GM10847 (cell line): ENCODE measurements around the gene COQ2.

Experiments used
- POLR2A ChIP-seq: IDR thresholded peaks from 2 replicates; pipeline ENCODE4 v1.6.1; 2011; ENCODE audit not compliant: insufficient read length; ENCODE audit errors: extremely low read depth

The COQ2 gene

DNA sequence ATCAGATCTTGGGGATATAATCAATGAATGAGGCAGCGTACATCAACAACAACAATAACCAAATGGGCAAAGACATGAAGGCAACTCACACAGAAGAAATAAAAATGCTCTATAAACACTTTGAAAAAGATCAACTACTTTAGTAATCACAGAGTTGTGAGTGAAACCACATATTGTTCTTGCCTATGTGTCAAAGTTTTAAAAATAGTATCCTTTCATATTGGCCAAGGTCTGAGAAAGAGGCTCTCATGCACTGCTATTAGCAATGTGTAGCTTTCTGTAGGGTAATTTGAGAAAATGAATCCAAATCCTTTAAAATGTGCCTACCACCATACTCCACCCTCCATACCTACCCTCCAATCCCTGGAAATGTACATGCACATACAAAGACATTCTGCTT, 25.0 kb downstream of the COQ2 start:
- no peak for TF ChIP-seq POLR2A

DNA sequence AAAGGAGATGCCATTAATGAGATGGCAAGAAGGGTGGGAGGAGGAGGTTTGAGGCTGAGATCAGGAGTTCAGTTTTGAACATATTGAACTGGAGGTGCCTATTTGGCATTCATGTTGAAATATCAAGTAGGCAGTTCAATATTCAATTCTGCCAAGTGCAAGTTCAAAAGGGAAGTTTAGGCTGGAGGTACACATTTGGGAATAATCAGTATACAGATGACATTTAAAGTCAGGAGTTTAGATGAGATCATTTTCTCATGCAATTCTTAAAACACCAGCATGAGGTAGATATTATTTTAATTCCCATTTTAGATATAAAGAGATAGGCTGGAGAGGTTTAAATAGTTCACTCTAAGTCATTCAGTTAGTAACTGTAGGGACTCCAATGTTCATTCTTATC, 26.1 kb downstream of the COQ2 start:
- no peak for TF ChIP-seq POLR2A

DNA sequence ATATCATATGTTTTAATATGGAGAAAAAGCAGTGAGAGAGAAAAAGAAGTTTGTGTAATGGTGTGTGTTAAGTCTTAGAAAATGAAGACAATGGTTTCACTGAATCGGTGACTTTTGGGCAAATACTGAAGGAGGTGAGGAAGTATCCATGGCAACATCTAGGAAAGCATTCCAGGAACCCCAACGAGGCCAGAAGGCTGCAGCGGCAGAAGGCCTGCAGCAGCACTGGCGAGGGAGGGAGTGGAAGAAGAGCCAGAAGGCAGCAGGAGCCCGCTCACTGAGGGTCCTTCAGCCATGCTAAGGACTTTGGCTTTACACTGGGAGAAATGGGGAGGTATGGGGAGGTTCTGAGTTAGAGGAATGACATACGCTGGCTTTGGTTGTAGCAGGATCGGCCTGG, 26.8 kb downstream of the COQ2 start:
- TF ChIP-seq POLR2A, result no peak

DNA sequence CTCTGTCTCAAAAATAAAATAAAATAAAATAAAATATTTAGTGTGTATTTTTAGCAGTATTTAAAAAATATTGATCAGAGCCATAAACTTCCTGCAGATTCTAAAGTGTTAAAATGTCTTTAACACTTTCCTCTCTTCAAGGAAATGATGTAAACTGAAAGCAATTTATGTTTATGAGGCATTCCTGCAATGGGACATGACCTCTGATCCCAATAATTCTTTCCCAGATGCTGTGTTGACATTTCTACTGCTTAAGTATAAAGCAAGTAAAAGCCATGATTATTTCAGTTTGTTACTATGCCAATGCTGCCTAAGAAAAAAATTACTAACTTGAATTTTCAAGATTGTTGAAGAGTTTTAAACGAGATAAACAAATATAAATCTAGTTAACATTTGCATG, 29.0 kb downstream of the COQ2 start:
- no peak for TF ChIP-seq POLR2A

DNA sequence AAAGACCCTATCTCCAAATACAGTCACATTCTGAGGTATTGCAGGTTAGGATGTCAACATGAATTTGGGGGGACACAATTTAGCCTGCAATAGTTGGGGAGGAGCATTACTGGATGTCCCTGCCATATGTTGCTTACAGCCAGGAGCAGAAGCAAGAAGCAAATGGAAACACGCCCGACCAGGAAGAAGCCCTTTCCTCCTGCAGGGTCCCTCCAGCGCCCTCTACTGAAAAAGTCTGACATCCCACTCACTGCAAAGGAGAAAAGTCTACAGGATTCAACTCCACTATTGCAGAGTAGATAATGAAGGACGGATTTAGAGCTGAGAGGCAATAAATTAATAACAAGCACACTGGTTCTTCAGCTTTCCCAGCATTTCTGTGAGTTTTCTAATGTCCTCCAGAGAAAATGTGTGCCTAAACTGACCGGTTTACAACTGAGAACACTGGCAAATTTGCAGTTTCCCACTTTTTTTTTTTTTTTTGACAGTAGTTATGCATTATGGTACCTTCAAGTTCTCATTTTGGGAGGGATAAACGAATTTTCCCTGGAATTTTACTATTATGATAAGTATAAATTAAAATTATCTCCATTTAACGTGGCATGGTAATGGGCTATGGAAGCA, 31.7 kb downstream of the COQ2 start:
- TF ChIP-seq POLR2A, result no peak

DNA sequence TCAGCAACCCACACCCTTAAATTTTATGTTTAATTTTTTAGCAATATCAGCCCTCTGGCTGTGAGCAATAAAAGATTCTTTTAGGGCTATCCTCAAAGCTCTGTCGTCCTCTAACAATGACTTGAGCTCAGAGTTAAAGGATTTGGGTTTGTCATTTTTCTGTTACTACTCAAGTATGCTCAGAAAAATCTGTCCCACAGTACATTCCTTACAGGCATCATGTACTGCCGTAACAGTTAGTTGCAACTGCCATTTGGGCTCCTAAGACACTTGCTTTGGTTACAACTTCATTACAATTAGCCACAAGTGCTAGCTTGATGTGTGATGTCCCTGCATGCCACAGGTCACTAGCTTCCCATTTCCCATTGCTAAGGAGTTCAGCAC, 33.2 kb downstream of the COQ2 start:
- TF ChIP-seq POLR2A, result no peak

DNA sequence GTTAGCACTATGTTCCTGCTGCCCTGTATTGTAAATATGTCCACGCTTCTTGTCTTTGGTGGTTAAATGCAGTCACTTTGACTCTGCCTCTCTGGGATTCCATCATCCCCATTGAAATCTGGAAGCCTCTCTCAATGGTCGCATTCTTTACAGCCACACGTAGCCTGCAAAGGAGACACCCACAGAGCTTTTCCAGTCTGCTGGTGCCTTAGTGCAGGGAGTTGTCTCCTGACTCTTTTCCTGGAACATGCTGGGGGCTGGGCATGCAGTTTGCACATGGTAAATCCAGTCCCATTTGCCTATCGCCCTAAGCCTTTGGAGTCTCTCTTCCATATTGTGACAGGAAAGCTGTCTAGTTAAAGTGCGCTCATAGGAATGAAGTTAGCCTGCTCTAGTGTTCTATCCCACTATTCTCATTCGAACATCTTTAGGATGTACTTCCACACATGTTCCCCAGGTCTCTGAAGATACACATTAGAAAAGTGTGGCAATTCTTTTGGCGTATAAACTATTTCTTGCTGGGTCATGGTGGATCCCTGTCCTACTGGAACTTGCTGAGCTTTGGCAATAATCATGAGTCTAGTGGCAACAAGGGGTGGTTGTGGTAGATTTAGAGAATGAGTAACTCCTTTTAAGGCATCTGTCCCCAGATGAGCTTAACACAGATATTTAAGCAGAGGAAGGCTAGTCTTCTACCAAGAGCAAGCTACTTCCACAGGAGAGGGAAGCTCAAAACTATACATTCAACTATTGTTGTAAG, 33.7 kb downstream of the COQ2 start:
- TF ChIP-seq POLR2A, result no peak

DNA sequence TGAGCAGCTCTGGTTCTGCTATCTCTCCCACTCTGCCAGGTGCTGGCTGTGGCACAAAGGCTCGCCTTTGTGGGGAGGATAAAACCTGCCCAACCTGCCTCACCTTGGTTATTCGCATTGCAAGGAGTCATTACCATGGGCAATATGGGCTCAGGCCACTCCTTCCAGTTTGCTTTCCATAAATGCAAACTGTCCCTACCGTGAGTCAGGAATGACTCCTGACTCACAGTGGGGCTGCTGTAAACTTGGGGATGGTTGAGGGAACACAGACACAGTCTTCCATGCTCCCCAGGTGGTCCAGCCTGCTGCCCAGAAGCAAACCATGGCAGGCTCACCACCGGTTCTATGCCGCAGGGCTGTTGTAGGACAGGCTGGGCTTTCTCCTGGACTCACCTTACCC, 36.1 kb downstream of the COQ2 start:
- no peak for TF ChIP-seq POLR2A

DNA sequence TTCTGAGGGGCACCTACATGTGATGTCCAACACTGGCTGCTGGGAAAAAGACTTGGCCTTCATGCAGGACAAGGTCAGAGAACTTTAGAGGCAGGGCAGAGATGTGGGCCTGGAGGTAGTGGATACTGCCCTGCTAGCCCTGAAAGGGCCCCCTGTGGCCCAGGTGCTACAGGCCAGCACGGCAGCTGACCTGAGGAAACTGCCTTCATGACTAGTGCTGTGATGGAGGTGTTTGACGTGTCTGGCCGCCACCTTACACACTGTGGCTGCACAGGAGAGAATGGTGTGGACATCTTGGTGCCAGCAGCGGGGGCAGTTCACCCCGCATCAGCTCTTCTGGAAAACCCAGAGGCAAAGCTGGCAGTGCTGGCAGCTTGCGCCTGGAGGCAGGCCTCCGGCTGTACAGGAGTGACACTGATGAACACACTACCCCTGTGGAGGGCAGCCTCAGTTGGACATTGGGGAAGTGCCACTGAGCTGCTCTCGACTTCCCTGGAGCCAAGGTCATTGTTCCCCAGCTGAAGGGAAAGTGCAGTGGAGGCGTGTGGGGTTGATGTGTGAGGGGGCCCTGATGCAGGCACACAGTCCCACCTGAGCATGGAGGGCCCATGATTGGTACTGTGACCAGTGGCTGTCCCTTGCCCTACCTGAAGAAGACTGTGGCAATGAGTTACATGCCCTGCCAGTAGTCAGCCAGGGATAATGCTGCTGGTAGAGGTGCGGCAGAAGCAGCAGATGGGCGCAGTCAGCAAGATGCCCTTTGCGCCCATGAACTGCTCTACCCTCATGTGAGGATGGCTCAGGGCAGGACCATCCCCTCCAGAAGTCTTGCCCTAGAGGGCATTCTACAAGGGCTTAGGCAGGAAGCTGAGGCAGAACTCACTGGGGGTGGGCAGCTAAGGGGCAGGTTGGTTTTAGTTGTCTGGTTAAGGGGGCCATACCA, 36.9 kb downstream of the COQ2 start:
- no peak for TF ChIP-seq POLR2A

DNA sequence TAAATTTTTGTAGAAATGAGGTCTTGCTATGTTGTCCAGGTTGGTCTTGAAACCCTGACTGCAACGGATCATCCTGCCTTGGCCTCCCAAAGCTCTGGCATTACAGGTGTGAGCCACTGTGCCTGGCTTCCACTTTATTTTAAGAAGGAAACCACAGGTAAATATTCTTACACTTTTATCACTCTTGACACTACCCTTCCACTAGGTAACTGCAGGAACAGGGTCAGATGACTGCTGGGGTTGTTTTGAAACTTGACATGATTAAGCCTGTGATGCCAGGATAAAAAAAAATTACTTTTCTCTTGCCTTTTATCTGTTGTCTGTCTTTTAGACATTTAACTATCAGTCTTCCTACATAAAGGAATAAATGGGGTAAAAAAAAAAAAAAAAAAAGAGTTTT, 43.5 kb downstream of the COQ2 start:
- TF ChIP-seq POLR2A, result no peak

DNA sequence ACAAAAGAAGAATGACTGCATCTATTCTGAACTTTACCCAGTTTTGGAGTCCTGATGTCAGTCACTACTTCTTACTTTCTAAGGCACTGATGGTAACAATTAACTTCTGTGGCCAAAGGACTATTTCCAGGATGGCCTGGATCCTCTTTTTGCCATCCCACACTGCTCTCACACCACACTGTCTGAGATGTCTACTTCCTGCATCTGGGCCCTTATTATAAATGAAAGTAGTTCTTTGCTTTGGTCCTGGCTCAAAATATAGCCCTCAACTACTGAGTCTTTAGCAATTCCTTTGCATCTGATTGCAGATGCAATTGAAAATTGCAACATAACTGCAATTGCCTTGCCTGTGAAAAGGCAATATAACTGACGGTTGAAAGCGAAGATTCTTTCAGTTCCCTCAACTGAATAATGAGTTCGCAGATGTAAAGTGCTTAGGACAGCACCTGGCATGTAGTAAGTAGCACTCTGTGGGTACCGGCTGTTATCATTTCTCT, 44.2 kb downstream of the COQ2 start:
- TF ChIP-seq POLR2A, result no peak

DNA sequence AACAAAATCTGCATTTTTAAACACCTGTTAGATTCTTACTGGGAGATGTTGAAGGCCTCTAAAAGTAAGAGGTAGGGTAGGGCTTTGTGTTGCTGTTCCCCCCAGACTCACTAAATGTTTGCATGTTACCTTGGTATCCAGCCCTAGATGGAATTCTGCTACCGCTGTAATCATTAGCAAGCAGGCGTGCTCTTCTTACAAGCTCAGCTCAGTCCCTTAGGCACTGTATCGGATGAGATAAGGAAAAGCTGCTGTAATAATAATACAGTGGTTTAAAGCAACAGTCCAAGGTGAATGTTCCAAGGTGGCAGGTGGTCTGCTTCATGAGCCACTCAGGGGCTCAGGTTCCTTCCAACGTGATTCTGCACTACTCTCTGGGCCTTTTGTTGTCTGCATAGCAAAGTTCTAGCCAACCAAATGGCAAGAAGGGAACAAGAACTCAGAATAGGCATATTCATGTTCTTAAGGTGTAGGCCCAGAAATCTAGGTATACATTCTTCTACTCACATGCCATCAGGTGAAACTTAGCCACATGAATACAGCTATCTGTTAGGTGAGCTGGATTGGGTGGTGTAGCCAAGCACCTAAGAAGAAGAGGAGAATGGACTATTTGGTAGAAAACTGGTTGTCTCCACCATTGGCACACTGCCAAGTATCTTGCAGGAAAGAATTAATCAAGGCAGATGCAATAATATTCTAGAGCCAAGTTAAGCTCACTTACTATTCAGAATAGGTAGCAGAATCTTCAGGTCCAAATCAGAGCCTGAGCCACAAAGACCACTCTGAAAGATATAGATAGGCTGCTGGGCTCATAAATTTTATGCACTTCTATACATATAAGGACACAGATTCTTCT, 46.0 kb downstream of the COQ2 start:
- TF ChIP-seq POLR2A, result no peak

DNA sequence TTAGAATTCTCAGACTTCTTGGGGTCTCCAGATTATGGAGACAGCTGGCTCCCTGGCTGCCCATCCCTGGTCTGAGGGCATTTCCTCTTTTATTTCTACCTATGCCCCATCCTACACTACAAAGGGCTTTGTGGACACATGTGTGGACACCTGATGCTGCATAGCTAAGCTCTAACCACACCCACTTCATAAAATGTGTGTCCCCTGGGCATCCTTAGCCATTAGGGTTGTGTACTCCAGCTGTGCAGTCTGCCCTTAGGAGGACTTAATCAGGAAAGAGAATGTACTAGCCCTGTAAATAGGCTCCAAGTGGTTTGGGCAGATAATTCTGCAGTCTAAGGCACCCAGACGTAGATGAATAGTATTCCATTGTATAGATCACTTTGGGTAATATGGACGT, 47.0 kb downstream of the COQ2 start:
- TF ChIP-seq POLR2A, result no peak

DNA sequence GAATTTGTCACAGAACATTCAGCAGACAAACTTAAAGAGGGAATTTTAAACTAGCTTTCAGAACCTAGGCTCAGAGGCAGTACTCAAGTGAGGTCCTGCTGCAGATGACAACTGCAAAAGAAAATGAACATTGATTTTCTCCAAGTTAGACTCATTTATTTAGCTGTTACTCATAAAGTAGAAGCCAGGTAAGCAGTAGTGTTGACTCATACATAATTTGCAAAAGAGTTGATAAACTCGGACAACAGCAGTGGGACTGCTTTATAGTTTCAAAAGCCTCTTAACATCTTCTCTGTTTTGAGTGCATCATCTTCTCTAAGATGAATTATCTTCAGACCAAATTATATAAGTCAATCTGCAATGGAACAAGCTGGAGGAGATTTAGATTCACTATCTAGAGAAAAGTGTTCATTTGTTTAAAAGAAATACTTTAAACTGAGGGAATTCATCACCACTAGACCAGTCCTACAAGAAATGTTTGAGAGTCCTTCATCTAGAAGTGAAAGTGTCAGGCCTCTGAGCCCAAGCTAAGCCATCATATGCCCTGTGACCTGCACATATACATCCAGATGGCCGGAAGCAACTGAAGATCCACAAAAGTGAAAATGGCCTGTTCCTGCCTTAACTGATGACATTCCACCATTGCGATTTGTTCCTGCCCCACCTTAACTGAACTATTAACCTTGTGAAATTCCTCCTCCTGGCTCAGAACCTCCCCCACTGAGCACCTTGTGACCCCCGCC, 49.5 kb downstream of the COQ2 start:
- no peak for TF ChIP-seq POLR2A

DNA sequence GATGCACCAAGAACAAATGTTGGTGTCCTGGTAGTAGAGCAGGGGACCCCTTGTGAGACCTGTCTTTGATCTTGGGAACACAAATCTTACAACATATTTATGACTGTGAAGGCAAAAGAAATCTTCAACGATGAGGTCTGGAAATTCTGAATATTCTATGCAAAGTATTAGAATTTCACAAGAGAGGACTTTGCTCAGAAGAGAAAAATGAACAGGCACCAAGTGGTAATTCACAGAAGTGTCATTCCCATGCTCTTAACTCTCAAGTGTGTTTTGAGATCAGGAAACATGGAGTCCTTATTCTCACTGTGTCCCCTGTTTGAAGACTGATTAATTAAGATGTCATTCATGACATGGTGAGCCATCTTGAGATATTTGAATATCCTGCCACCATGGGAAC, 52.5 kb downstream of the COQ2 start:
- TF ChIP-seq POLR2A, result no peak

DNA sequence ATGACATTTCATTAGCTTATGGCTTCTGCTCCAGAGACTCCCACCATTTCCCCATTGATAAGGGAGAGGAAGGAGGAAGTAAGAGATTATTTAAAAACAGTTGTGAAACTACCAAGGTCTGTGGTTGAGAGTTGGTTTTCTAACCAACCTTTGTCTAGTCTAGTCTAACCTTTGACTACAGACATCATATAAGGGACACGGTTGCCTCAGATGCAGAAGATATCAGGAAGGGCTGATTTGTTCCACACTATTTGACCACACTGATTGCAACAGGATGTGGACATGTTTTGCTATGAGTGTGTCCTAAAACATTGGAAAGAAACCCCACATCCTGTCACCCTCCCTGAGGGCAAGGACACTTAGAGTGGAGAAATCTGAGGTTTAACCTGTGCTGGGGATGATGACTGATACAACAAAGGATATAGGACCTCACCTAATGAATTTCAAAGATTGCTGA, 53.0 kb downstream of the COQ2 start:
- no peak for TF ChIP-seq POLR2A
